ENCODE results near the gene TMEM30A.

TMEM30A gene

GRCh38 chr6:75284632-75285282 lies at the start of gene TMEM30A:
TSS of gene TMEM30A (minus strand) at chr6:75284792. CDS start at chr6:75284638, 154 bp downstream.
- Histone ChIP-seq H3K27me3 (ENCODE audit: control insufficient read depth, insufficient read depth, low read length) (no peaks in the 10 kb centered on the region), H3K9me3 (ENCODE audit: control insufficient read depth, insufficient read depth, low read length) (no peaks in the 10 kb centered on the region), H3K27ac (ENCODE audit: low read length) (no peak within 1 kb of the TSS), H3K4me1 (ENCODE audit: control insufficient read depth, insufficient read depth, low read length) (no peaks in the 10 kb centered on the region), H3K36me3 (ENCODE audit: control insufficient read depth, insufficient read depth, low read length) (no peaks in the 10 kb centered on the region), H3K4me3 (ENCODE audit: low read length) (peak within 1 kb of the TSS; percentile 81; the same call in 1 of the 2 replicates)
- WGBS (ENCODE audit: insufficient coverage, insufficient read length), result no CpG with 5 or more reads among the region's 55 CpGs
- peak; percentile 99 for DNase-seq (ENCODE audit: low read depth, low spot score)

GRCh38 chr6:75333676-75334200 lies 49.1 kb upstream of the TMEM30A start:
- no CpG with 5 or more reads among the region's 2 CpGs for WGBS (ENCODE audit: insufficient coverage, insufficient read length)
- Histone ChIP-seq H3K4me1 (ENCODE audit: control insufficient read depth, insufficient read depth, low read length) (peaks cover 7% of the 10 kb centered on the region; the same call in 1 of the 2 replicates), H3K27ac (ENCODE audit: low read length) (no peak overlapping the region), H3K36me3 (ENCODE audit: control insufficient read depth, insufficient read depth, low read length) (no peaks in the 10 kb centered on the region), H3K9me3 (ENCODE audit: control insufficient read depth, insufficient read depth, low read length) (no peaks in the 10 kb centered on the region), H3K27me3 (ENCODE audit: control insufficient read depth, insufficient read depth, low read length) (no peaks in the 10 kb centered on the region), H3K4me3 (ENCODE audit: low read length) (peak overlapping the region; percentile 12; the same call in 1 of the 2 replicates)
- DNase-seq (ENCODE audit: low read depth, low spot score), result no peak

- H3K27me3 ChIP-seq (ENCODE audit: control insufficient read depth, insufficient read depth, low read length), result no peaks in the 10 kb centered on the region
- WGBS (ENCODE audit: insufficient coverage, insufficient read length), result no CpG with 5 or more reads among the region's 2 CpGs
- no peaks in the 10 kb centered on the region for H3K9me3 ChIP-seq (ENCODE audit: control insufficient read depth, insufficient read depth, low read length)
- no peak overlapping the region for H3K4me3 ChIP-seq (ENCODE audit: low read length)
- peaks cover 7% of the 10 kb centered on the region; the same call in 1 of the 2 replicates for H3K4me1 ChIP-seq (ENCODE audit: control insufficient read depth, insufficient read depth, low read length)
- no peak overlapping the region for H3K27ac ChIP-seq (ENCODE audit: low read length)
- DNase-seq (ENCODE audit: low read depth, low spot score), result no peak
- H3K36me3 ChIP-seq (ENCODE audit: control insufficient read depth, insufficient read depth, low read length), result no peaks in the 10 kb centered on the region
These were observed 46.6 kb upstream of the TMEM30A start for GRCh38 chr6:75331151-75331550.

GRCh38 chr6:75329703-75330102 lies 45.1 kb upstream of the TMEM30A start:
- DNase-seq (ENCODE audit: low read depth, low spot score), result no peak
- no peaks in the 10 kb centered on the region for H3K36me3 ChIP-seq (ENCODE audit: control insufficient read depth, insufficient read depth, low read length)
- no peak overlapping the region for H3K27ac ChIP-seq (ENCODE audit: low read length)
- no CpG with 5 or more reads among the region's 1 CpG for WGBS (ENCODE audit: insufficient coverage, insufficient read length)
- H3K9me3 ChIP-seq (ENCODE audit: control insufficient read depth, insufficient read depth, low read length), result no peaks in the 10 kb centered on the region
- H3K27me3 ChIP-seq (ENCODE audit: control insufficient read depth, insufficient read depth, low read length), result no peaks in the 10 kb centered on the region
- no peak overlapping the region for H3K4me3 ChIP-seq (ENCODE audit: low read length)
- peaks cover 7% of the 10 kb centered on the region; the same call in 1 of the 2 replicates for H3K4me1 ChIP-seq (ENCODE audit: control insufficient read depth, insufficient read depth, low read length)

GRCh38 chr6:75327807-75328206 lies 43.2 kb upstream of the TMEM30A start:
- Histone ChIP-seq H3K27me3 (ENCODE audit: control insufficient read depth, insufficient read depth, low read length) (no peaks in the 10 kb centered on the region), H3K9me3 (ENCODE audit: control insufficient read depth, insufficient read depth, low read length) (no peaks in the 10 kb centered on the region), H3K36me3 (ENCODE audit: control insufficient read depth, insufficient read depth, low read length) (no peaks in the 10 kb centered on the region), H3K4me3 (ENCODE audit: low read length) (no peak overlapping the region), H3K27ac (ENCODE audit: low read length) (no peak overlapping the region), H3K4me1 (ENCODE audit: control insufficient read depth, insufficient read depth, low read length) (peaks cover 7% of the 10 kb centered on the region; the same call in 1 of the 2 replicates)
- WGBS (ENCODE audit: insufficient coverage, insufficient read length), result no CpG with 5 or more reads among the region's 1 CpG
- no peak for DNase-seq (ENCODE audit: low read depth, low spot score)

GRCh38 chr6:75326557-75327258 lies 42.1 kb upstream of the TMEM30A start:
- Histone ChIP-seq H3K4me3 (ENCODE audit: low read length) (no peak overlapping the region), H3K27me3 (ENCODE audit: control insufficient read depth, insufficient read depth, low read length) (no peaks in the 10 kb centered on the region), H3K36me3 (ENCODE audit: control insufficient read depth, insufficient read depth, low read length) (no peaks in the 10 kb centered on the region), H3K9me3 (ENCODE audit: control insufficient read depth, insufficient read depth, low read length) (no peaks in the 10 kb centered on the region), H3K4me1 (ENCODE audit: control insufficient read depth, insufficient read depth, low read length) (peaks cover 2% of the 10 kb centered on the region; the same call in 1 of the 2 replicates), H3K27ac (ENCODE audit: low read length) (no peak overlapping the region)
- no CpG with 5 or more reads among the region's 2 CpGs for WGBS (ENCODE audit: insufficient coverage, insufficient read length)
- DNase-seq (ENCODE audit: low read depth, low spot score), result no peak

GRCh38 chr6:75318900-75319299 lies 34.3 kb upstream of the TMEM30A start:
- H3K27me3 ChIP-seq (ENCODE audit: control insufficient read depth, insufficient read depth, low read length), result no peaks in the 10 kb centered on the region
- no peak overlapping the region for H3K4me3 ChIP-seq (ENCODE audit: low read length)
- no CpG with 5 or more reads among the region's 2 CpGs for WGBS (ENCODE audit: insufficient coverage, insufficient read length)

GRCh38 chr6:75317503-75318206 lies 33.1 kb upstream of the TMEM30A start:
- Histone ChIP-seq H3K9me3 (ENCODE audit: control insufficient read depth, insufficient read depth, low read length) (no peaks in the 10 kb centered on the region), H3K27me3 (ENCODE audit: control insufficient read depth, insufficient read depth, low read length) (no peaks in the 10 kb centered on the region), H3K27ac (ENCODE audit: low read length) (no peak overlapping the region), H3K4me1 (ENCODE audit: control insufficient read depth, insufficient read depth, low read length) (no peaks in the 10 kb centered on the region), H3K4me3 (ENCODE audit: low read length) (no peak overlapping the region), H3K36me3 (ENCODE audit: control insufficient read depth, insufficient read depth, low read length) (no peaks in the 10 kb centered on the region)
- no peak for DNase-seq (ENCODE audit: low read depth, low spot score)
- WGBS (ENCODE audit: insufficient coverage, insufficient read length), result no CpG with 5 or more reads among the region's 4 CpGs

More at GRCh38 chr6:75318900-75319299, 34.3 kb upstream of the TMEM30A start:
- Histone ChIP-seq H3K9me3 (ENCODE audit: control insufficient read depth, insufficient read depth, low read length) (no peaks in the 10 kb centered on the region), H3K36me3 (ENCODE audit: control insufficient read depth, insufficient read depth, low read length) (no peaks in the 10 kb centered on the region), H3K4me1 (ENCODE audit: control insufficient read depth, insufficient read depth, low read length) (no peaks in the 10 kb centered on the region), H3K27ac (ENCODE audit: low read length) (no peak overlapping the region)
- no peak for DNase-seq (ENCODE audit: low read depth, low spot score)

- DNase-seq (ENCODE audit: low read depth, low spot score), result no peak
- no peaks in the 10 kb centered on the region for H3K9me3 ChIP-seq (ENCODE audit: control insufficient read depth, insufficient read depth, low read length)
- H3K4me1 ChIP-seq (ENCODE audit: control insufficient read depth, insufficient read depth, low read length), result no peaks in the 10 kb centered on the region
- H3K36me3 ChIP-seq (ENCODE audit: control insufficient read depth, insufficient read depth, low read length), result no peaks in the 10 kb centered on the region
- no peak overlapping the region for H3K27ac ChIP-seq (ENCODE audit: low read length)
- H3K27me3 ChIP-seq (ENCODE audit: control insufficient read depth, insufficient read depth, low read length), result no peaks in the 10 kb centered on the region
- H3K4me3 ChIP-seq (ENCODE audit: low read length), result no peak overlapping the region
These were observed 31.4 kb upstream of the TMEM30A start for GRCh38 chr6:75315978-75316377.

- no CpG with 5 or more reads among the region's 11 CpGs for WGBS (ENCODE audit: insufficient coverage, insufficient read length)
- H3K4me3 ChIP-seq (ENCODE audit: low read length), result no peak overlapping the region
- no peaks in the 10 kb centered on the region for H3K9me3 ChIP-seq (ENCODE audit: control insufficient read depth, insufficient read depth, low read length)
- DNase-seq (ENCODE audit: low read depth, low spot score), result no peak
- peaks cover 4% of the 10 kb centered on the region; the same call in 1 of the 2 replicates for H3K4me1 ChIP-seq (ENCODE audit: control insufficient read depth, insufficient read depth, low read length)
- H3K27me3 ChIP-seq (ENCODE audit: control insufficient read depth, insufficient read depth, low read length), result no peaks in the 10 kb centered on the region
- H3K27ac ChIP-seq (ENCODE audit: low read length), result no peak overlapping the region
- H3K36me3 ChIP-seq (ENCODE audit: control insufficient read depth, insufficient read depth, low read length), result no peaks in the 10 kb centered on the region
These were observed 23.8 kb upstream of the TMEM30A start for GRCh38 chr6:75308250-75308988.
